Measurements from ENCODE around the gene RTN1.

The RTN1 gene

GRCh38 chr14:59827401-59827800, 43.2 kb downstream of the RTN1 start:
- Histone ChIP-seq H3K4me3 (no peak overlapping the region), H3K27ac (no peak overlapping the region)
- no peak for DNase-seq (ENCODE audit: low spot score)
- TF ChIP-seq CTCF (IDR thresholded peaks at IDR 0.05): no peak

- Histone ChIP-seq H3K27ac (no peak overlapping the region), H3K4me3 (no peak overlapping the region)
- TF ChIP-seq CTCF (IDR thresholded peaks at IDR 0.05): no peak
- no peak for DNase-seq (ENCODE audit: low spot score)
Measured at GRCh38 chr14:59826150-59826549, 44.4 kb downstream of the RTN1 start.

GRCh38 chr14:59823179-59823578, 47.4 kb downstream of the RTN1 start:
- Histone ChIP-seq H3K27ac (no peak overlapping the region), H3K4me3 (no peak overlapping the region)
- no peak for DNase-seq (ENCODE audit: low spot score)
- TF ChIP-seq CTCF (IDR thresholded peaks at IDR 0.05): no peak

GRCh38 chr14:59819446-59820088, 51.0 kb downstream of the RTN1 start:
- DNase-seq (ENCODE audit: low spot score): no peak
- H3K4me3 ChIP-seq: no peak overlapping the region
- no peak overlapping the region for H3K27ac ChIP-seq
- TF ChIP-seq CTCF (IDR thresholded peaks at IDR 0.05): no peak

- no peak for TF ChIP-seq CTCF (IDR thresholded peaks at IDR 0.05)
- no peak for DNase-seq (ENCODE audit: low spot score)
- H3K4me3 ChIP-seq: no peak overlapping the region
- H3K27ac ChIP-seq: no peak overlapping the region
Measured at GRCh38 chr14:59816941-59817340, 53.6 kb downstream of the RTN1 start.

- DNase-seq (ENCODE audit: low spot score): no peak
- no peak overlapping the region for H3K27ac ChIP-seq
- no peak overlapping the region for H3K4me3 ChIP-seq
- no peak for TF ChIP-seq CTCF (IDR thresholded peaks at IDR 0.05)
Measured at GRCh38 chr14:59814988-59815387, 55.6 kb downstream of the RTN1 start.

GRCh38 chr14:59811815-59812214, 58.8 kb downstream of the RTN1 start:
- TF ChIP-seq CTCF (IDR thresholded peaks at IDR 0.05): no peak
- no peak for DNase-seq (ENCODE audit: low spot score)
- H3K27ac ChIP-seq: no peak overlapping the region
- H3K4me3 ChIP-seq: no peak overlapping the region
